ENCODE measurements around the gene ANKS1A. TPM values are rescaled to one million over a fixed set of nuclear protein-coding genes. Genes with fewer than 3 reads are reported as not detected.

The ANKS1A gene
- total and polyA plus RNA-seq, 2 experiments from 2014 or later = 17.5 to 25.4 TPM

- Histone ChIP-seq H3K4me1 (ENCODE audit: insufficient read depth) (peaks cover 37% of the 10 kb centered on the region), H3K27ac (no peak overlapping the region), H2AFZ (no peak overlapping the region), H3K9me3 (ENCODE audit: low read depth) (no peaks in the 10 kb centered on the region), H3K4me2 (no peak overlapping the region), H3K79me2 (peaks cover 8% of the 10 kb centered on the region), H3K4me3 (no peak overlapping the region), H3K27me3 (no peaks in the 10 kb centered on the region), H3K9me2 (replicated peaks; ENCODE audit: insufficient read depth) (no peaks in the 10 kb centered on the region), H4K20me1 (ENCODE audit: insufficient read depth, poor library complexity, severe bottlenecking) (no peaks in the 10 kb centered on the region), H3K36me3 (replicated peaks; ENCODE audit: insufficient read depth, low read depth) (no peaks in the 10 kb centered on the region)
- DNase-seq (ENCODE audit: low spot score) = no peak
- WGBS (ENCODE audit: low lambda C conversion rate, missing lambda C conversion rate) = 96% methylated on average over 8 of the region's 8 CpGs
- no peak for TF ChIP-seq EZH2 (IDR thresholded peaks at IDR 0.05; ENCODE audit: borderline replicate concordance)
These were observed 165.2 kb downstream of the ANKS1A start for GRCh38 chr6:35054106-35054742.

- H3K27me3 ChIP-seq = no peaks in the 10 kb centered on the region
- H3K36me3 ChIP-seq (replicated peaks; ENCODE audit: insufficient read depth, low read depth) = no peaks in the 10 kb centered on the region
- no peaks in the 10 kb centered on the region for H4K20me1 ChIP-seq (ENCODE audit: insufficient read depth, poor library complexity, severe bottlenecking)
- H3K79me2 ChIP-seq = peaks cover 8% of the 10 kb centered on the region
- TF ChIP-seq EZH2phosphoT487 (IDR thresholded peaks at IDR 0.05; ENCODE audit: low read depth, severe bottlenecking, unreplicated experiment) = no peak
- no peak for TF ChIP-seq CTCF (IDR thresholded peaks at IDR 0.05; ENCODE audit: poor library complexity)
- no peak for TF ChIP-seq EZH2 (IDR thresholded peaks at IDR 0.05; ENCODE audit: borderline replicate concordance)
- no peaks in the 10 kb centered on the region for H3K9me2 ChIP-seq (replicated peaks; ENCODE audit: insufficient read depth)
- DNase-seq (ENCODE audit: low spot score) = no peak
- H3K27ac ChIP-seq = no peak overlapping the region
- H2AFZ ChIP-seq = no peak overlapping the region
- no peaks in the 10 kb centered on the region for H3K9me3 ChIP-seq (ENCODE audit: low read depth)
- no peak overlapping the region for H3K4me2 ChIP-seq
- WGBS (ENCODE audit: low lambda C conversion rate, missing lambda C conversion rate) = 83% methylated on average over 1 of the region's 1 CpG
- peaks cover 32% of the 10 kb centered on the region for H3K4me1 ChIP-seq (ENCODE audit: insufficient read depth)
- H3K4me3 ChIP-seq = no peak overlapping the region
These were observed 165.7 kb downstream of the ANKS1A start for GRCh38 chr6:35054743-35055130.

GRCh38 chr6:35055891-35056290 lies 166.8 kb downstream of the ANKS1A start:
- Histone ChIP-seq H3K79me2 (peaks cover 8% of the 10 kb centered on the region), H3K9me3 (ENCODE audit: low read depth) (no peaks in the 10 kb centered on the region), H3K4me1 (ENCODE audit: insufficient read depth) (peaks cover 23% of the 10 kb centered on the region), H3K27me3 (no peaks in the 10 kb centered on the region), H3K36me3 (replicated peaks; ENCODE audit: insufficient read depth, low read depth) (no peaks in the 10 kb centered on the region), H3K27ac (no peak overlapping the region), H3K4me3 (no peak overlapping the region), H4K20me1 (ENCODE audit: insufficient read depth, poor library complexity, severe bottlenecking) (no peaks in the 10 kb centered on the region), H3K4me2 (no peak overlapping the region), H2AFZ (no peak overlapping the region), H3K9me2 (replicated peaks; ENCODE audit: insufficient read depth) (no peaks in the 10 kb centered on the region)
- WGBS (ENCODE audit: low lambda C conversion rate, missing lambda C conversion rate) = 86% methylated on average over 4 of the region's 4 CpGs
- DNase-seq (ENCODE audit: low spot score) = no peak
- TF ChIP-seq CTCF (IDR thresholded peaks at IDR 0.05; ENCODE audit: poor library complexity) = no peak
- no peak for TF ChIP-seq EZH2 (IDR thresholded peaks at IDR 0.05; ENCODE audit: borderline replicate concordance)
- TF ChIP-seq EZH2phosphoT487 (IDR thresholded peaks at IDR 0.05; ENCODE audit: low read depth, severe bottlenecking, unreplicated experiment) = no peak

GRCh38 chr6:35056952-35057351 lies 167.9 kb downstream of the ANKS1A start:
- Histone ChIP-seq H3K36me3 (replicated peaks; ENCODE audit: insufficient read depth, low read depth) (no peaks in the 10 kb centered on the region), H3K27ac (no peak overlapping the region), H3K9me3 (ENCODE audit: low read depth) (no peaks in the 10 kb centered on the region), H3K4me3 (no peak overlapping the region), H3K27me3 (no peaks in the 10 kb centered on the region), H4K20me1 (ENCODE audit: insufficient read depth, poor library complexity, severe bottlenecking) (no peaks in the 10 kb centered on the region), H2AFZ (no peak overlapping the region), H3K4me2 (no peak overlapping the region), H3K9me2 (replicated peaks; ENCODE audit: insufficient read depth) (no peaks in the 10 kb centered on the region), H3K4me1 (ENCODE audit: insufficient read depth) (peaks cover 15% of the 10 kb centered on the region), H3K79me2 (peaks cover 8% of the 10 kb centered on the region)
- no peak for DNase-seq (ENCODE audit: low spot score)
- WGBS (ENCODE audit: low lambda C conversion rate, missing lambda C conversion rate) = 98% methylated on average over 8 of the region's 8 CpGs
- TF ChIP-seq EZH2phosphoT487 (IDR thresholded peaks at IDR 0.05; ENCODE audit: low read depth, severe bottlenecking, unreplicated experiment) = no peak
- no peak for TF ChIP-seq CTCF (IDR thresholded peaks at IDR 0.05; ENCODE audit: poor library complexity)
- TF ChIP-seq EZH2 (IDR thresholded peaks at IDR 0.05; ENCODE audit: borderline replicate concordance) = no peak

Measured in hepatocyte (in vitro differentiated cells).